GM18870 (cell line): ENCODE results near the gene UBXN11.
"Not testable (repeated sequence)": the region's sequence is repeated elsewhere in the genome, so short reads cannot be mapped to it uniquely, and the experiment has no call there.

ENCODE experiments used
- ATAC-seq: cut with Tn5 transposase; IDR thresholded peaks from one replicate; pipeline ENCODE4 v1.9.1; 2021; ENCODE audit warnings: moderate library complexity; ENCODE audit not compliant: unreplicated experiment

UBXN11 gene

GRCh38 chr1:26307966-26308899, 1.8 kb upstream of the UBXN11 start:
- not testable (repeated sequence) for ATAC-seq

DNA sequence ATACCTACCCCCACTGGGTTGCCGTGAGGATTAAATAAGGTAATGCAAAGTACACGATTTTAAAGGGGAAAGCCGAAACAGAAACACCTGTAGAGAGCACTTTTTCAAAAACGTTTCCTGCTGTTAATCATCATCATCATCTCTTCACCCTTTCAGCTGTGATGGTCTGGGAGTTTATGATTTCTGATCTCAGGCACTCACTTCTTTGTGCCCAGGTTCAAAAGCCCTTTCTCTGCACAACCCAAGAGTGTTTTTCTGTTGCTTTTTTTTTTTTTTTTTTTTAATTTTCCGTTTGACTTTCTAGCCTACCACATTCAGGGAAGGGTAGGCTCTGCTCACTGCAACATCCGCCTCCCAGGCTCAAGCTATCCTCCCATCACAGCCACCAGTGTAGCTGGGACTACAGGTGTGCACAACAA, 936 bp upstream of the UBXN11 start:
- ATAC-seq = no peak

DNA sequence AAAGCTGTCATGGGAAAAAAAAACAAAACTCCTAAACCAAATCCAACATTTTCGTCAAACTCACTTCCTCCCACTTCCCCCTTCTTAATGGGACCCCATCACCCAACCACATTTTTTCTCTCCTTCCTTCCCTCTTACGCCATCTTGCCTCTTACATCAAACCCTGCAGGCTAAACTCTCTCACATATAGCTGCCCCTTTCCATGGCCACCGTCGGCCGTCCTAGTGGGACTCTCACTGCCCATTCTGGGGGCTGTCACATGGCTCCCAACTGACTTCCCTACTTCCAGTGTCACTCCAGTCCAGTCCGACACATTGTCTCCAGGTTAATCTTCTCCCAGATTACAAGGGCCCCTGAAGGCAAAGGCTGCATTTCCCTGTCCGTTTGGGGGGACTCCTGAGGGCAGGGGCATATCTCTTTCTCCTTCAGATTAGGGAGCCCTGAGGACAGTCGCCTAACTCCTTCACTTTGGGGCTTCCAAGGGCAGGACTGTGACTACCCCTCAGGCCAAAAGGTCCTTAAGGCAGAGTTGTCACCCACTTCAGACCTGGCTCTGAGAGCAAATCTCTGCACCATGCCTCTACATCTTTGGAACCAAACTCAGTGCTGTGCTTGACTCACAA, 658 bp downstream of the UBXN11 start:
- no peak for ATAC-seq

DNA sequence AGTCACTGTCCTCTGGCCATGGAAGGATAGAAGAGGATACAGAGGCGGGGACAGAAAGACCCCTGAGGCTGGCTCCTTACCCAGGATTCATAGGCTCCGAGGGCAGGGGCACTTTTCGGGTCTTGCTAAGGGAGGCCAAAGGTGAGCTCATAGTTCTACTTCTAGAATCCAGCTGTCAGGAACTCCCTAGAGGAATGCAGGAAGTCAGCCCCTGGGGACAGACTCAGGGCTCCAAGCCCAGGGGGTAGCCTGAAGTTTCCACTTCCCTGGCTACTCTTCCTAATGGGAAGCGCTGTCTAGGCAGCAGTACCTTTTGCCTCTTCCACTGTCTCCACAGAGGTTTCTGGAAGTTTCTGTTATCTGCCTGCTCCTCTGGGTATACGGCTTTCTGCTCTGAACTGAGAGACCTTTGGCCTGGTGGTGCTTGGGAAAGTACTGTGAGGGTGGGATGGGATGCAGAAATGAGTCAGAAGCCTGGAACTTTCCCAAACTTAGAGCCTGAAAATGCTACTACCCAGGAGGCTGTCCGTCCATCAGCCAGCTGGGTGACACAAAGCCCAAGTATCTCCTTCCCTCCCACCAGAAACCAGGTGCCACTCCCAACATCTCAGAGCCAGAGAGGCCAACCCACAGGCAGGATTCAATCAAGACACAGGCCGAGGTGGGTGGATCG, 3.6 kb downstream of the UBXN11 start:
- ATAC-seq = no peak

GRCh38 chr1:26300578-26301275, 5.7 kb downstream of the UBXN11 start:
- no peak for ATAC-seq

GRCh38 chr1:26297791-26298124, 8.7 kb downstream of the UBXN11 start:
- ATAC-seq = no peak

- no peak for ATAC-seq
Measured at GRCh38 chr1:26297057-26297790, 9.2 kb downstream of the UBXN11 start.

GRCh38 chr1:26296340-26297056, 9.9 kb downstream of the UBXN11 start:
- ATAC-seq = no peak

DNA sequence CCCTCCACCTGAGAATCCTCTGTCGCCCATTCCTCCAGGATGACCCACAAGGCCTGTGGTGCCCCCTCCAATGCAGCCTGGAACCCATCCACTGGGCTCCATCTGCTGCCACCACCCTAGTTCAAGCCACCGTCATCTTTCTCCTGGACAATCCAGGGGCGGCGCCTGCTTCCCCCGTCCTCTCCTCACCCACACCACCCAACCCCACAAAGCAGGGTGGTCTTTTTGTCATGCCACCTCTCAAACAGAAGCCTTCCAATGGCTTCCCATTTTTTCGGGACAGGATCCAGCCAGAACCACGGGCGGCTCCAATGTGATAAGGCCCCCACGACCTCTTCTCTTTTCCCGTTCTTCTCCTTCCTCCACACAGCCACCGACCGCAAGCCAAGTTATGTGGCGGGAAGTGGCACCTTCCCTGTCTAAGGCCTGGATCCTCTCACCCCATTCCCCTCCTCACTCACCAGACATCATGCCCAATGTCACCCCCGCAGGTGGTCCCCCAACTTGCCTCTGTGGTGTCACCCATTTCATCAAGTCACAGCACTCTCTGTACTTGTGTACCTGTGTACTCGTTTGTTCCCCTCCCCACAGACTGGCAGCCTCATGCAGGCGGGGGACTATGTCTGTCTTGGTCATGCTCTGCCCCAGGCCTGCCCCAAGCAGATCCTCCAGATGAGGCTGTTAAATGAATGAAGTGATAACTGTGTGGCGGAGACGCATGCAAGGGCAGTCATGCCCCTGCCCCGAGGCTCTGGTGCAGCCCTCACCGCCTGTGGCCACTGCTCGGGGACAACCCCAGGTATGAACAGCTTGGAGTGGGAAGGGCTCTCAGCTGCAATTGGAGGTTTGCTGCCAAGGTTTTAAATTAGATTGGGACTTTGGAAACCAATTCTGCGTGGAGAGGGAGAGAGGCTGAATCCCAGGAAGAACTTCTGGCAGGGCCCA, 11.0 kb downstream of the UBXN11 start:
- no peak for ATAC-seq

- no peak for ATAC-seq
Measured at GRCh38 chr1:26293911-26294463, 12.4 kb downstream of the UBXN11 start.

DNA sequence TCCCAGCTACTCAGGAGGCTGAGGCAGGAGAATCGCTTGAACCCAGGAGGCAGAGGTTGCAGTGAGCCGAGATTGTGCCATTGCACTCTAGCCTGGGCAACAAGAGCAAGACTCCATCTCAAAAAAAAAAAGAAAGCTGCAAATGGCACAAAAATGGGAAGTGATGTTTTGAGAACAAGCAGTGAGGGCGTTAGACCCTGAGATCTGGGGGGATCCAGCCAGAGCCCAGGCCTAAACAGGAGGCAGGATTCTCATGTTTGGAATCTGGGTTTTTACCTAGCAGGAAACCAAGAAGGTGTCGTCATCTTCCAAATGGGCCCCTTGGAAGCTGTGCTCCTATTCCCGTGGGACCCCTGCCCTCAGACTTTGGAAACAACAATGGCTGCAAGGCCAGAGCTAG, 13.7 kb downstream of the UBXN11 start:
- ATAC-seq = not testable (repeated sequence)

DNA sequence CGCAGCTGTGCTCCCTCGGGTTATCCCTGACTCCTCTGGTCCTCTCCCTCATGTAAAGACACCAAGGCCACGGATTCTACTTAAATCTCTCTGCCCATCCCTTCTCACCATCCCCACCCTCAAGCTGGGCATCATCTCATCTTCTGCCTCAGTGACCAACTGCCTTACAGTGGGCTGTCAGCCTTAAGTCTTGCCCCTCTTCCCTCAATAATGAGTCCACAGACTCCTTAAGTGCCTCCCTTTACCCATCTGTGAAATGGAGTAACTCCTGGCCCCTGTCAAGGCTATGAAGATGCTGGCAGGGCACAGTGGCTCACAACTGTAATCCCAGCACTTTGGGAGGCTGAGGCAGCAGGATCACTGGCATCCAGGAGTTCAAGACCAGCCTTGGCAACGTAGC, 14.5 kb downstream of the UBXN11 start:
- ATAC-seq = no peak

GRCh38 chr1:26291433-26291832, 15.0 kb downstream of the UBXN11 start:
- no peak for ATAC-seq

- no peak for ATAC-seq
Measured at GRCh38 chr1:26290882-26291261, 15.6 kb downstream of the UBXN11 start.

DNA sequence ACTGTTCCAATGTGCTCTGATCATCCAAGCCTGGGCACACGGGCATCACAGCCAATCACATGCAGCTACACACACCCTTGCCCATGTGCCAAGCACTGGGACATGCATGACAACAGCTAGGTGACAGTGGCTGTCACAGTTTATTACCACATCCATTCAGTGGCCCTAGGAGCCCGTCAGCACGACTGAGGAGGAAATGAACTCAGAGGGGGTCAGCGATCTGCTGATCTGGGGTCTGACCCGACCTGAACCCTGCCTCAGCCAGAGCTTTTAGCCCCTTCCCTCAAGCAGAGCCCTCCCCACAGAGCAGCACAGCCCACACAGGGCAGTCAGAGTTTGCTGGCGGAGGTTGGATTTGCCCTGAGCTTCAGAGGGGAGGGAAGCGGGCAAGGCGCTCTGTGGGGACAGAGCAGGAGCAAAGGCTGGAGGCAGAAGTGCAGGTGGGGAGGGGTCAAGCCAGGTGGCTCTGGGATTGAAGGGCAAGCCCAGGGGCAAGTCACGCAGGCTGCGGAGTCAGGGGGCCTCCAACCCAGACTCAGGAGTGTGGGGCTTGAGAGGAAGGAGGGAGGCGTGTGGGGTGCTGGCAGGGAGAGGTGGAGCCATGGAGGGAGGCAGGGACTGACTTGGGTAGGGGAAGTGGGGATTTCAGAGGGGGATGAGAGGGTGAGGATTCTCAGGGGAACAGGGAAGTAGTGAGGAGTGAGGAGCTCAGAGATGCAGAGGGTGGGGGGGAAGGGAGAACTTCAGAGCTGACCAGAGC, 16.1 kb downstream of the UBXN11 start:
- no peak for ATAC-seq

GRCh38 chr1:26289158-26290059, 17.0 kb downstream of the UBXN11 start:
- ATAC-seq = no peak
